ENCODE measurements around the gene YBEY.

Gene YBEY

DNA sequence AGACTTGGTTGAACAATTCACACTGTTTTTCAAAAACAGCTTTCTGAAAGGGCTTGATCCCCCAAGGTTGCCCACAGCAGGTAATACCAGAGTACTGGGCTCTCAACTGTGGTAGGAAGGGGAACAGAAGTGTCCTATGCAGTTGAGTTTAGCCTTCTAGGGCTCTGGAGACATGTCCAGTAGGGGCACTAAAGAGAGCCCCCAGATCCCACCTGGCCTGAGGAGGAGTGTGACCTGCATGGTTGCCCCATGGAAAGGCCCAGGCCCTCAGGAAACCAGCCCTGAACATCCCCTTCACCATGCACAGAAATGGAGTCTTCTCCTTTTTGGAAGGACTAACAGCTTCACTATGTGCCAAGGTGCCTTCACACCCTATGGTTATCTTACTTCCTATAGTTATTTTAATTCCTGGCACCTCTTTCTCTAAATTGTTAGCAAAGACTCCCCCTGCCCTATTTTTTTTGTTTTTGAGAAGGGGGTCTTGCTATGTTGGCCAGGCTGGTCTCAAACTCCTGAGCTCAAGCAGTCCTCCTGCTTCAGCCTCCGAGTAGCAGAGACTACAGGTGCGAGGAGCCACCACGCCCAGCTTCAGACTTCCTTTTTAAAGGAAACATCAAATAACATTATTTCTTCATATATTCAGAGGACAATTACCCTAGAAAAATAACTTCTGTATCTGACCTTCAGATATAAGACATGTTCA is 40.8 kb upstream of the YBEY start:
- no peak overlapping the region for H3K4me3 ChIP-seq (replicated peaks in 1 of 2; ENCODE audit: low read depth in 2 of 2, low read length in 2 of 2)
- no peak for DNase-seq (ENCODE audit: low read depth in 2 of 2)
- TF ChIP-seq, protein P1, sequence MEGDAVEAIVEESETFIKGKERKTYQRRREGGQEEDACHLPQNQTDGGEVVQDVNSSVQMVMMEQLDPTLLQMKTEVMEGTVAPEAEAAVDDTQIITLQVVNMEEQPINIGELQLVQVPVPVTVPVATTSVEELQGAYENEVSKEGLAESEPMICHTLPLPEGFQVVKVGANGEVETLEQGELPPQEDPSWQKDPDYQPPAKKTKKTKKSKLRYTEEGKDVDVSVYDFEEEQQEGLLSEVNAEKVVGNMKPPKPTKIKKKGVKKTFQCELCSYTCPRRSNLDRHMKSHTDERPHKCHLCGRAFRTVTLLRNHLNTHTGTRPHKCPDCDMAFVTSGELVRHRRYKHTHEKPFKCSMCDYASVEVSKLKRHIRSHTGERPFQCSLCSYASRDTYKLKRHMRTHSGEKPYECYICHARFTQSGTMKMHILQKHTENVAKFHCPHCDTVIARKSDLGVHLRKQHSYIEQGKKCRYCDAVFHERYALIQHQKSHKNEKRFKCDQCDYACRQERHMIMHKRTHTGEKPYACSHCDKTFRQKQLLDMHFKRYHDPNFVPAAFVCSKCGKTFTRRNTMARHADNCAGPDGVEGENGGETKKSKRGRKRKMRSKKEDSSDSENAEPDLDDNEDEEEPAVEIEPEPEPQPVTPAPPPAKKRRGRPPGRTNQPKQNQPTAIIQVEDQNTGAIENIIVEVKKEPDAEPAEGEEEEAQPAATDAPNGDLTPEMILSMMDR (IDR thresholded peaks at IDR 0.05; ENCODE audit: low read depth, low read length): no peak

DNA sequence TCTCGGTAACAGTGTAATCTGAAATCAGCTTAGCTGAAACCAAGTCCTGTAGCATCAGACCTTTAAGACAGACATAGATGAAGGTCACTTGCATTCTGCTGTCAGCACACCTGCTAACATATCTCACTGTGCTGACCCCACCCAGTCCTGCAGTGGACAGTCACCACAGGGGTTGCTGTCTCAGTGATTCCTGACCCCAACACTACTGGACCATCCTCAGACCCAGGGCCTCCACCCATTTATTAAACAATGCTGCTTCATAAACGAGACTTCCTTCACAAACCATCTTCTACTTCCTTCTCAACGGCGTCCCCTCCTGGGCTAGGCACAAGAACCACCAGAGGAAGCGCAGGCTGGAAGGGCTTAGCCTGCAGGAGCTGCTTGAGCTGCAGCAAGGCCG is 39.8 kb upstream of the YBEY start:
- TF ChIP-seq, protein P1 (IDR thresholded peaks at IDR 0.05; ENCODE audit: low read depth, low read length): no peak
- no peak overlapping the region for H3K4me3 ChIP-seq (replicated peaks in 1 of 2; ENCODE audit: low read depth in 2 of 2, low read length in 2 of 2)
- no peak for DNase-seq (ENCODE audit: low read depth in 2 of 2)

DNA sequence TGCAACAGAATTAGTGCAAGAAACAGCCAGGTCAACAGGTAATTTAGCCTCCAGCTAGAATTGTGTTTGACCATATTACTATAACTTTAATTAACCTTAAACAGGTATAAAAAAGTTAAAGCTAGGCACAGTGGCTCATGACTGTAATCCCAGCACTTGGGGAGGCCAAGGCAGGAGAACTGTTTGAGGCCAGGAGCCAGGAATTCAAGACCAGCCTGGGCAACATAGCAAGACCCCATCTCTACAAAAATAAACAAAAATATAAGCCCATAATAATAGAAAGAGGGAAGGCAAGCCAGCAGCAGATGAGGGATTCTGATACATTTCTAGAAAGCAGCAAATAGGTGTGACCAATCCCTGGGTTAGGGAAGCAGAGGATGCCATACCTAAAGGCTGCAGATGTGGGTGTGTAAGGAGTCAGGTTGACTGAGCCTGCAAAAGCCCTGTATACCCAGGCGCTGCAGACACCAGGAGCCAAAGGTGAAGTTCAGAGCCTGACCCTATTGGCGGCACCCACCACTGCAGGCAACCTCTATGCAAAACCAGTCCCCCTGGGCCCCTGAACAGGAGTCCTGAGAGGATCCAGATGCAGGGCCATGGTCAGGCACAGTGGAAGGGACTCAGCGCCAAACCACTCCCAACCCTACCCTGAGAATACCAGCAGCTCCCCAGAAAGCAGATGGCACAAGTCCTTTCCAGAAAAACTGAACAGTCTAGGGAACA is 38.3 kb upstream of the YBEY start:
- TF ChIP-seq, protein P1 (IDR thresholded peaks at IDR 0.05; ENCODE audit: low read depth, low read length): no peak
- no peak for DNase-seq (ENCODE audit: low read depth in 2 of 2)
- H3K4me3 ChIP-seq (replicated peaks in 1 of 2; ENCODE audit: low read depth in 2 of 2, low read length in 2 of 2): no peak overlapping the region

- TF ChIP-seq, protein P1 (IDR thresholded peaks at IDR 0.05; ENCODE audit: low read depth, low read length): no peak
- DNase-seq (ENCODE audit: low read depth in 2 of 2): no peak
- no peak overlapping the region for H3K4me3 ChIP-seq (replicated peaks in 1 of 2; ENCODE audit: low read depth in 2 of 2, low read length in 2 of 2)
Observed at GRCh38 chr21:46248422-46248782, 37.7 kb upstream of the YBEY start.

- no peak overlapping the region for H3K4me3 ChIP-seq (replicated peaks in 1 of 2; ENCODE audit: low read depth in 2 of 2, low read length in 2 of 2)
- DNase-seq (ENCODE audit: low read depth in 2 of 2): no peak
- TF ChIP-seq, protein P1 (IDR thresholded peaks at IDR 0.05; ENCODE audit: low read depth, low read length): no peak
Observed at GRCh38 chr21:46248827-46249226, 37.3 kb upstream of the YBEY start.

DNA sequence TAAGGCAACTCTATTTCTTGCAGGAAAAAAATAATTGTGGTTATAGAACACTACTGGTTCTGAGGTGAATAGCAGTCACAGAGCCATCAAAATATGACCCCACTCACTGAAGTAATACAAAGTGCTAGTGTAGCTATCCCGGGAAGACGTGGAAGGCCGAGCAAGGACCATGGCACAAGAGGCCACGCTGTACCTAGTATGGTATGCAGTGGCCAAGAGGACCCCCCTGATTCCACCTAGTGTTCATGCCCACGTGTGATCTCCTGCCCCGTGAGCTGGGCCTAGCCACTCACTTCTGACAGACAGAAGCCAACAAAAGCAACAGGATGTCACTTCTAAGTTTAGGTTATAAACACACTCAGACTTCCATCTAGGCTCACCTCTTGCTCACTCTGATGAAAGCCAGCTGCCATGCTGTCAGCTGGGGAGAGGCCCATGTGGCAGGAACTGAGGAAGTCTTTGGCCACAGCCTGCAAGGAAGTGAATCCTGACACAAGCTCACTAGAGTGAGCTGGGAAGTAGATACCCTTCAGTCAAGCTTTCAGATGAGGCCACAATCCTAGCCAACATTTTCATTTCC is 35.9 kb upstream of the YBEY start:
- peak in 1 of 2 donors; percentile 16 for DNase-seq (ENCODE audit: low read depth in 2 of 2)
- TF ChIP-seq, protein P1 (IDR thresholded peaks at IDR 0.05; ENCODE audit: low read depth, low read length): no peak
- H3K4me3 ChIP-seq (replicated peaks in 1 of 2; ENCODE audit: low read depth in 2 of 2, low read length in 2 of 2): no peak overlapping the region
